NCI-H1092 (cell line): ENCODE measurements around the gene PPM1F.

Experiments used
- DNase-seq: peaks from one replicate; lab custom pipeline; 2025; lab: John Stamatoyannopoulos, UW

PPM1F gene

GRCh38 chr22:21960200-21961126, 7.8 kb upstream of the PPM1F start:
- DNase-seq = no peak

- DNase-seq = no peak
These were observed 6.8 kb upstream of the PPM1F start for GRCh38 chr22:21959274-21960074.

DNA sequence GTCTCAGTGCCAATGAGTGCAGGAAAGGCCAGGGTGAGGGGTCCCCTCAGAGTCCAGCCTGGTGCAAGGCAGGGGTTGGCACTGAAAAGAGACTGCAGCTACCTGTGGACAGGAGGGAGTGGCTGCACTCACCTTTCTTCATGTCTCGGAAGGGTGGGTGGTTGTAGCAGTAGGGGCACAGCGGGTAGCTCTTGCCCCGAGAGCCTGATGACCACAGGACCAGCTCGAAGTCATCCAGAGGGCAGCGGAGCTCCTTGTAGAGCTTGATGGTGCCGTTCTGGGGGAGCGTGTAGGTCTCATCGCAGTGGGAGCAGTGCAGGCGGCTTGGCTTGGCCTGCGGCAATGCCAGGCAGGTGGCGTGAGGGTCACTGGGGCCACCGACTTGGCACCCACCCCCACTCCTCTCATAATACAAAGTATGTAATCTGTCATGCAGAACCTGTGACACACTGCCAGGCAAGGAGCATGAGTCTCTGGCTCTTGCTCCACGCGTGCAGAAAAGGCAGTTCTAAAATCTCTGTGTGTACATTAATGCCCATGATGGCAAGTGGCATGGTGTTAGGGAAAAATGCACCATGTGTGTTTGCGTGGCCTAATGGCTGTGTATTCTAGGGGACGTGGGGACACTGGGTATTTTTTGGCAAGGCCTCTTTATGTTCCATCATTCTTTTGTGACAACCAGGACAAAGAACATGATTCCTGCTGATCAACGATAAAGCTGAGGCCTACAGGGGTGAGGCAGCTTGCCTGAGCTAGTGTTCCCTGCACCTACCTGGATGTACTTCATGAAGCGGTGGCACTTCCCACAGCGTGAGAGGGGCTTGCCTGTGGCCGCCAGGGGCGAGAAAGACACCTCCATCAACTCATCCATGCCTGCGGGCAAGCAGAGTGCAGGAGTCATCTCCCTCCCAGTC, 6.0 kb upstream of the PPM1F start:
- no peak for DNase-seq

- no peak for DNase-seq
These were observed 650 bp downstream of the PPM1F start for GRCh38 chr22:21951931-21952465.

DNA sequence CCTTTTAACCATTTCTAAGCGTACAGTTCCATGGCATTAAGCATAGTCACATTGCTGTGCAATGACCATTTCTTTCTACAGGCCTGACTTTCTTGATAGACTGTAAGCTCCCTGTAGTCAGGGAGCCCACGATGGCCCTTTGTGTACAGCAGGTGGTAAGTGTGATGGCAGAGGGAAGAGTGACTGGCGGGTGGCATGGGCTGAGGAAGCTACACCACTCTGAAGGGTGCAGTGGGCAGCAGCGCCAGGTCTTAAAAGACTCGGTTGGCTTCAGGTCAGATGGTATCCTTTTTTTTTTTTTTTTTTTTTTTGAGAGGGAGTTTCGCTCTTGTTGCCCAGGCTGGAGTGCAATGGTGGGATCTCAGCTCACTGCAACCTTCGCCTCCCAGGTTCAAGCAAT, 1.6 kb downstream of the PPM1F start:
- no peak for DNase-seq

DNA sequence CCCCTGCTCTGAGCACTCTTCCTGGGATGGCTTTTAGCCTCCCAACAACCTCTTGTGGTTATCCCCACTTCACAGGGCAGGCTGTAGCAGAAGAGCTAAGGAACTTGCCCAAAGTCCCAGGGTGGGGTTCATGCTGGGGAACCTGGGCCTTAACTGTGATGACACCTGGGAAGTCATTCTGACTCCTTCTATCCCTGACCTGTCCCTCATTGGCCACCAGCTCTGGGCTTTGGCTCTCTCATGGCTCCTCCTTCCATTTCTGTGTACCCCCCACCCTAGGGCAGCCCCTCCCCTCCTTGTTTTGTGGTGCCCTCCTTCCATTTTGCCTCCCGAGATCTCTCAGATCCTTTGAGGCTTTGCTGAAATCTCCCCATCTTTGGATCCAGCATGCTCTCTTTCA, 2.7 kb downstream of the PPM1F start:
- DNase-seq = no peak

- DNase-seq = no peak
These were observed 3.1 kb downstream of the PPM1F start for GRCh38 chr22:21949569-21949918.

DNA sequence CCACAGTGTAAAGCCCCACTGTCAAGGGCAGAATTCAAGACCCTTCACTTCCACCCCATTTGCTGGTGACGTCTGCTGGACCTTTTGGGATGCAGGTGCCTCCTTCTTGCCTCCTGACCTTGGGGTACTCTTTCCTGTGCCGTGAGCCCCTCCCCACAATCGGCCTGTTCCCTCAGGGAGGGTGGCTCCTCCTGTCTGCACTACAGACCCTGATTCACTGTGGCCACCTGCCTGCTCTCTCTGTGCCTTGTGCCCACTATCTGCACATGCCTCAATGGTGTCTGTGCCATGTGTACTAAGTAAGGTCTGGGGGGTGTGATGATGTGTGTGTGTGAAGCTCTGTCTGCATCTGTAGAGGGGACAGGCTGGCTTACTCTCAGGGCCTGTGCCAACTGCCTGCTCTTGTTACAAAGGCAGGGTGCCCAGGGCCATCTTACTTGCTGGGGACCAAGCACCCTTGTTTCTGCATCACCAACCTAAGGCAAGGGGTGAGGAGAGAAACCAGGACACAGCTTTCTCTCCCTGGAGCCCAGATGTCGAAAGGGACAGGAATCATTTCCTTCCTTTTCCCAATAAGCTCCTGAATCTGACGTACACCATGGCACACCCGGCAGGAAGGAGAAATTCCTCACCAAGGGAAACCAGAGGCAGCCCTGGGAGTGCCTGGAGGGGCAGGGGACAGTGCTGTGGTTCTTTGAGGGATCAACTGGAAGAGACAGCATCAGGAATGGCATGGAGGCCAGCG, 3.7 kb downstream of the PPM1F start:
- DNase-seq = no peak

GRCh38 chr22:21948390-21948789, 4.3 kb downstream of the PPM1F start:
- no peak for DNase-seq

DNA sequence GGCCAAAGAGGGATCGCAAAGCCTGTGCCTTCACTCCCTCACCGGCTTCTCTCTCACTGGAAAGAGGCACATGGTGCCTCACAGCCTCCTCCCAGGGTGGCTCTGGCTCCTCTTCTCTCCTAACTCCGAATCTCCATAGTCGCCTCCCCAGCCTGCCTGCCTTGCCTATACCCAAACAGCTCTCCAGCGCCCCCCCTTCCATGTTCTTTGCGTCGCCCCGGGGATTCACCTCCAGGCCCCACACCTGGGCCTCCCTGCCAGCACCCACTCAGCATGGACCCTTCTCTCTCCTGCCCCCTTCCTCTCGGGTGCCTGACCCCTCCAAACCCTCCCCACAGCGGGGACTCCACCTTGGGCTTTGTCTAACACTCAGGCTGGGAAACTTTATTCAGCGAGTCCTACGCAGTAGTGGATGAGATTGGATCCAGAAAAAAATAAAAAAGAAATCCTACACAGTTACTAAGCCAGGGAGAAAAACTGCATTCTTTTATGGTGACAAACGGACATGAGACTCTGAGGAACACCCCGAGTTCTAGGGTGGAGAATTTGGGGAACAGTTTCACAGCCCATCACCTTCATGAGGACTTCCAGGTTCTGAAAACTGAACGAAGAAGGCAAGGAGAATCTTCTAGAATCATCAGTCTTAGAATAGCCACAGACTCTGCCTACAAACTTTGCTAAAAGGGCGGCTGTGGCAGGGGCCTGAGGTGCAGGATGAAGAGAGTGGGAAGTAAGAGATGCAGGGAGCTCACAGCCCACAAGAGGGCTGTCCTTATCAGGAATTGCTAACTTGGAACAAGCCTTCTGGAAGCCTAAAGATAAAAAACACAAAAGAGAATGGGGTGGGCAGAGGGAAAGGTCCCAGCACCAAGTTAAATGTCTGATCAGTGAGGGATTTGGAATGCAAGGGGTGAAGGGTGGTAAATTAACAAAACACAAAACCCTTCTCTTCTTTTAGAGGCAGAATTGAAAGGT, 5.3 kb downstream of the PPM1F start:
- no peak for DNase-seq

DNA sequence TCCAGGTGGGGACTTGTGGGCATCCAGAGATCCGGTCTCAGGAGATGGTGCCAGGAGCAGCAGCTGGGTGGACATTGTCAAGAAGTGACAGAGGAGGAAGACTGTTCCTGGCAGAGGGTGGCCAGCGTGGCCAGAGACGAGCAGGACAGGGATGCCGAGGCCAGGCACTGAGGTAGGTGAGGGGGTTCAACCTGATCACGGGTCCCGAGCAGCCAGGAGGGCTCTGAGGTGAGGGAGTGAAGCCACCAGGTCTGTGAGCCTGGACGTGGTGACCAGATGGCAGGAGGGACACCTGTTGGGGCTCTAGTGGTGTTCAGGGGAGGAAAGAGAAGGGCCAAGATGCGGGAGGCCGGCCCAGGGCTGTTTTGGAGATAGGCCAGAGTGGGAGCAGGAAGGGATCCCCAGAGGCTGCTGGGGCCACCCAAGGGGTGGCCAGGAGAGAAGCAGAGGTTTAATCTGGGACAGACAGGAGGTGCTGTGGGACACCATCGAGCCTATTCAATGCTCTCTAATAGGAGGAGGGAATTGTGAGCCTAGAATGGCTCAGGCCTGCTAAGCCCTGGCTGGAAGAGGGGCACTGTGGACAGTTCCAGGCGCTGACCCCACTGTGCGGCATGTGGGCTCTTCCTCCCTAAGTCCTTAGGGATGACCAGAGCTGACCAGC, 6.3 kb downstream of the PPM1F start:
- DNase-seq = no peak

DNA sequence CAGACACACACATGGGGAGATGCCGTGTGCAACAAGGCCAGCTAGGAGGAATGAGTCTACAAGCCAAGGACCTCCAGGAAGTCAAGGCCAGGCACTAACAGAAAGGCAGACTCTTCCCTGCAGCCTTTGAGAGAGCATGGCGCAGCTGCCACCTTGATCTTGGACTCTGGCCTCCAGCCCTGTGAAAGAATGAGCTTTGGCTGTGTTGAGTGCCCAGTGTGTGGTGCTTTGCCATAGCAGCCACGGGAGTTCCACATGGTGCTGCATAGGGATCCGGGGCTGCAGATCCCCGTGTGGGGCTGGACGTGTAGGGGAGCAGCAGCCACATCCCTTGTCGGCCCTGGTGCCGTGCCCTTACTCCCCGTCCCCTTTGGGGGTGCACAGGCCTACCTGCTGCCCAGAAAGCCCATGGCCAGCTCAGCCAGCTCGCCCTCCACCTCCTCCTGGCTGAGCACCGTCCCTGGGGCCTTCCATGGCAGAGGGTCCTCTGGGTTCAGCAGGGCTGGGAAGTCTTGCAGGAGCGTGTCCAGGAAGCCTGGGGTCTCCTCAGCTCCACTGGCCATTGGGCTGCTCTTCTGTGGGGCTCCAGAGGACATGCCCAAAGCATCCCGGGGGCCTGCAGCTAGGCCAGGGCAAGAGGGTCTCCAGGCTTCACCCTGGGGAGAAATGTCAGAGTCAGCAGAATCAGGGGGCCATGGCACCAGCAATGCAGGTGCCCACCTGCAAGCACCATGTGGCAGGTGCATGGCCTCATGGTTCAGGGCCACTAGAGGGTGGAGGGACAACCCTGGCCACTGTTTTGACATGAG, 7.0 kb downstream of the PPM1F start:
- DNase-seq = no peak

DNA sequence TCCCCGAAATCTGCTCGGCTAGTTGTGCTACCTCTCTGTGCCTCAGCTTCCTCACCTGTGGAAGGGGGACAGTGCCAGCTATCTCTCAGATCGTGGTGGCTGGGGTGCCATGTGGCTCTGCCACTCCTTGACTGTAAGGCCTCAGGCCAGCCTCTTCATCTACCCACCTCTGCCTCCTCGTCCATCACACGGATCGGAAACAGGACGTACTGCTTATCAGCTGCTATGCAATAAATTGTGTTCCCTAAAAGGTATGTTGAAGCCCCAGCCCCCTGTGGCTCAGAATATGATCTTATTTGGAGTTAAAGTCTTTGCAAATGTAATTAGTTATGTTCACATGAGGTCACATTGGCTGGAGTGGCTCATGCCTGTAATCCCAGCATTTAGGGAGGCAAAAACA, 7.8 kb downstream of the PPM1F start:
- no peak for DNase-seq

DNA sequence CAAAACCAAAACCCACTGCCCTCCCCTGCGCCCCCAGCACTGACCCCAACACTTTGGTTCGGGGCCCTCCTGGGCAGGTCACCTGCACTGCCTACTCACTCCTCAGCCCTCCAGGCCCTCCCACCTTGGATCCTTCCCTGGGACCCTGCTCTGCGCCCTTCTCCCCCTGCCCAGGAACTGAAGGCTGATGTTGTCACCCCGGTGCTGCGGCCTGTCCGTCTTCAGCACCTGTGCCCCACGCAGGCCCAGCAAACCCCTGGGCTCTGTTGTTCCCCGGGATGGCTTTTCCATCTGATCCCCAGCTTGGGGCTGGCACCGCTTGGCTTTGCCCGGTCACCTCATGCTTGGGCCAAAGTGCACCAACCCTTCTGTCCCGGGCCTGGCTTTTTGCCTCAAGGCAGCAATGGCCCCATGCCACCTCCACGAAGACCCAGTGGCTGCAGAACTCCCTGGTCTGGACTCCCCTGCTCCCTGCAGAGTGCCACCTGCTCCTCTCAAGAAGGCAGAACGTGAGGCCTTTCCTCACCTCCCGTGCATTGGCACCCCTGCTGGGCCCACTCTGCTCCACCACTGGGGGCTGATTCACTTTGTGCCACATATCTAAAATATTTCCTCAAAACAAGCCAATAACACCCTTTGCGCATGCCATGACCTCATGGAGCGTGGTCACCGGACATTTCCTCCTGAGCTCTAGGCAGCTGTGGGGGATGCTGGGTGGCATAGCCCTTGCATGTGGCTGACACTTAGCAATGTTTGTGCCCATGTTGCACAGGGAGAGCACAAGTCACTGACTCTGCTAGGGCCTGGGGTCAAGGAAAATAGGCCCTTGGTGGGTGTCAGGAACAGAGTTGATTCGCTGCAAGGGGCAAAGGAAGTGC, 8.8 kb downstream of the PPM1F start:
- DNase-seq = no peak

- DNase-seq = no peak
These were observed 10.0 kb downstream of the PPM1F start for GRCh38 chr22:21942407-21943343.

- DNase-seq = no peak
These were observed 10.7 kb downstream of the PPM1F start for GRCh38 chr22:21941921-21942320.
